A549 (cell line): ENCODE measurements around the gene ZNF407. TPM values are rescaled to one million over a fixed set of nuclear protein-coding genes. Genes with fewer than 3 reads are reported as not detected.

Experiments
- ATAC-seq, 2 experiments: fragments of 200-7000 bp in 1 of 2; fragments of >200 bp in 1 of 2; cut with Nextera tagmentation in 1 of 2; cut with Tn5 transposase in 1 of 2; 3 replicates each; pipeline versions ENCODE4 v1.8.0 to v1.9.1; 2018 to 2020; ENCODE audit warnings: mild to moderate bottlenecking in 1 of 2, moderate library complexity in 1 of 2
- CTCF ChIA-PET: fragments of 300-600 bp; sonication (Branson Sonifier 250); formaldehyde crosslinking; extraction: SDS; loops from one replicate; lab custom pipeline; 2021; ENCODE audit warnings: antibody characterized with exemption, inconsistent platforms; lab: Yijun Ruan, JAX
- POLR2A ChIA-PET: fragments of 350-600 bp; formaldehyde crosslinking; extraction: SDS; loops from one replicate; lab custom pipeline; 2021; ENCODE audit warnings: antibody characterized with exemption, inconsistent platforms; lab: Yijun Ruan, JAX
- DNase-seq, 2 experiments: peaks; one replicate each; pipeline versions ENCODE4 v3.0.0 to v3.0.0-alpha.2; 2011 to 2016; ENCODE audit warnings: low read depth in 1 of 2, low spot score in 1 of 2
- FAIRE-seq: peaks from 2 replicates; lab custom pipeline; 2011; peaks lifted over from hg19 to GRCh38; lab: Jason Lieb, UNC
- H3K27ac ChIP-seq, 2 experiments: fragments of >200 bp; sonication (Bioruptor Twin); formaldehyde crosslinking; 3 replicates each; pipeline ENCODE4 v1.5.1; 2016 to 2017
- H3K4me1 ChIP-seq: fragments of >200 bp; sonication (Bioruptor Twin); formaldehyde crosslinking; 3 replicates; pipeline ENCODE4 v1.6.1; 2016
- H3K4me2 ChIP-seq: fragments of >200 bp; sonication (Bioruptor Twin); formaldehyde crosslinking; 3 replicates; pipeline ENCODE4 v1.6.1; 2016
- H3K4me3 ChIP-seq: fragments of >200 bp; sonication (Bioruptor Twin); formaldehyde crosslinking; 3 replicates; pipeline ENCODE4 v1.5.1; 2016
- H3K9me3 ChIP-seq: fragments of >200 bp; sonication (Bioruptor Twin); formaldehyde crosslinking; 3 replicates; pipeline ENCODE4 v1.6.1; 2016
- ATOH8 ChIP-seq: fragments of 250-450 bp; sonication (Bioruptor Pico); IDR thresholded peaks from 2 replicates; pipeline ENCODE4 v1.5.0; 2020; ENCODE audit warnings: low read depth, mild to moderate bottlenecking, moderate library complexity
- CHD2 ChIP-seq: fragments of 150-350 bp; IDR thresholded peaks from 2 replicates; pipeline ENCODE4 v1.6.1; 2014; ENCODE audit warnings: low read length; ENCODE audit not compliant: partially characterized antibody
- ELK1 ChIP-seq: fragments of 150-350 bp; IDR thresholded peaks from 2 replicates; pipeline ENCODE4 v1.6.1; 2014; ENCODE audit warnings: low read depth, mild to moderate bottlenecking, low read length
- ESRRA ChIP-seq: fragments of 150-350 bp; IDR thresholded peaks from 2 replicates; pipeline ENCODE4 v1.6.1; 2014; ENCODE audit warnings: mild to moderate bottlenecking, low read length, borderline replicate concordance
- FOSL2 ChIP-seq, 2 experiments: fragments of 450-650 bp in 1 of 2; fragments of >200 bp in 1 of 2; sonication (Bioruptor Twin) in 1 of 2; formaldehyde crosslinking; IDR thresholded peaks; 2 replicates each; pipeline versions ENCODE4 v1.5.0 to v1.6.1; 2016 to 2020; ENCODE audit warnings: mild to moderate bottlenecking in 1 of 2, moderate library complexity in 1 of 2
- FOXS1 ChIP-seq: fragments of 250-450 bp; sonication (Bioruptor Pico); IDR thresholded peaks from 2 replicates; pipeline ENCODE4 v1.5.0; 2020; ENCODE audit warnings: mild to moderate bottlenecking, moderate library complexity
- GATA3 ChIP-seq: IDR thresholded peaks from 2 replicates; pipeline ENCODE4 v1.6.1; 2012; ENCODE audit warnings: borderline replicate concordance
- HDAC2 ChIP-seq: fragments of 200-600 bp; sonication (generic); IDR thresholded peaks from 2 replicates; pipeline ENCODE4 v1.6.1; 2016
- HES2 ChIP-seq: fragments of >200 bp; sonication (Bioruptor Twin); formaldehyde crosslinking; IDR thresholded peaks from 2 replicates; pipeline ENCODE4 v1.6.1; 2016
- HMGXB4 ChIP-seq: fragments of 250-450 bp; sonication (Bioruptor Pico); IDR thresholded peaks from 2 replicates; pipeline ENCODE4 v1.5.0; 2021; ENCODE audit warnings: mild to moderate bottlenecking, moderate library complexity, borderline replicate concordance
- HOXA7 ChIP-seq: fragments of 250-450 bp; sonication (Bioruptor Pico); IDR thresholded peaks from 2 replicates; pipeline ENCODE4 v1.5.0; 2020; ENCODE audit warnings: mild to moderate bottlenecking, moderate library complexity
- JUN ChIP-seq, 2 experiments: fragments of >200 bp; sonication (Bioruptor Twin); formaldehyde crosslinking; IDR thresholded peaks; 2 replicates in 1 of 2; 3 replicates in 1 of 2; pipeline ENCODE4 v1.6.1; 2016 to 2017
- JUNB ChIP-seq: fragments of >200 bp; sonication (Bioruptor Twin); formaldehyde crosslinking; IDR thresholded peaks from 2 replicates; pipeline ENCODE4 v1.6.1; 2016
- MAFK ChIP-seq: fragments of 450-650 bp; IDR thresholded peaks from 2 replicates; pipeline ENCODE4 v1.6.1; 2014; ENCODE audit not compliant: partially characterized antibody
- MAX ChIP-seq: IDR thresholded peaks from 2 replicates; pipeline ENCODE4 v1.6.1; 2012
- MYC ChIP-seq: IDR thresholded peaks from 2 replicates; pipeline ENCODE4 v1.6.1; 2012; ENCODE audit warnings: mild to moderate bottlenecking, inconsistent platforms, low read length, improper control_type of control experiment, borderline replicate concordance
- NFE2L2 ChIP-seq: fragments of 150-350 bp; conservative IDR thresholded peaks from 2 replicates; pipeline ENCODE4 v1.6.1; 2014; ENCODE audit warnings: low read length
- NR3C1 ChIP-seq: fragments of >200 bp; sonication (Bioruptor Twin); formaldehyde crosslinking; IDR thresholded peaks from 3 replicates; pipeline ENCODE4 v1.6.1; 2017
- PBX3 ChIP-seq: IDR thresholded peaks from 2 replicates; pipeline ENCODE4 v1.6.1; 2012
- POLR2A ChIP-seq: IDR thresholded peaks from 2 replicates; pipeline ENCODE4 v1.6.1; 2012; ENCODE audit warnings: mild to moderate bottlenecking, low read length
- POLR2AphosphoS2 ChIP-seq: conservative IDR thresholded peaks from 2 replicates; pipeline ENCODE4 v1.6.1; 2012; ENCODE audit warnings: low read length, improper control_type of control experiment, inconsistent platforms
- RARB ChIP-seq: fragments of 250-450 bp; sonication (Bioruptor Pico); IDR thresholded peaks from 2 replicates; pipeline ENCODE4 v1.8.0; 2021; ENCODE audit warnings: mild to moderate bottlenecking, moderate library complexity
- RFX5 ChIP-seq: fragments of 450-650 bp; IDR thresholded peaks from 2 replicates; pipeline ENCODE4 v1.7.1; 2014; ENCODE audit warnings: antibody characterized with exemption, mild to moderate bottlenecking, moderate library complexity
- RNF2 ChIP-seq: fragments of 200-600 bp; sonication (generic); IDR thresholded peaks from 2 replicates; pipeline ENCODE4 v1.6.1; 2016; ENCODE audit warnings: low read depth, mild to moderate bottlenecking, antibody characterized with exemption, moderate library complexity, borderline replicate concordance
- SMC3 ChIP-seq: fragments of >200 bp; sonication (Bioruptor Twin); formaldehyde crosslinking; IDR thresholded peaks from 3 replicates; pipeline ENCODE4 v1.6.1; 2018; ENCODE audit warnings: inconsistent platforms
- ZC3H11A ChIP-seq: fragments of 450-650 bp; IDR thresholded peaks from 2 replicates; pipeline ENCODE4 v1.6.1; 2014; ENCODE audit warnings: antibody characterized with exemption, mild to moderate bottlenecking
- ZFP36 ChIP-seq: fragments of 450-650 bp; IDR thresholded peaks from 2 replicates; pipeline ENCODE4 v1.6.1; 2014; ENCODE audit warnings: borderline replicate concordance; ENCODE audit not compliant: partially characterized antibody
- ZSCAN20 ChIP-seq: fragments of 250-450 bp; sonication (Bioruptor Pico); IDR thresholded peaks from 2 replicates; pipeline ENCODE4 v1.8.0; 2022; ENCODE audit warnings: mild to moderate bottlenecking, moderate library complexity
- WGBS: methylation state at CpG from one replicate; pipeline ENCODE4 v1.1.6; 2017; ENCODE audit errors: missing lambda C conversion rate; 5-methylcytosine and 5-hydroxymethylcytosine counted together
- polyA plus RNA-seq, 4 experiments: library from polyadenylated mRNA; depleted of rRNA in 3 of 4; stranded (reverse); fragments of >200 nt; fragmentation: RNase III in 1 of 4; extraction: RNeasy Plus Mini Kit Qiagen cat#74134 plus additional on column Dnase treatment in 1 of 4; gene quantifications; 2 replicates in 3 of 4; 3 replicates in 1 of 4; pipeline ENCODE4 v1.2.3, GENCODE V29; 2011 to 2017

Gene ZNF407
- polyA plus RNA-seq, 2 of the 4 experiments (the other 2 are of a cell fraction) = 2.5 to 3.0 TPM

- TF ChIP-seq HMGXB4 = no peak
- no peak for TF ChIP-seq HDAC2
- TF ChIP-seq, all 56 proteins: peak for 0
These were observed 111.8 kb downstream of the ZNF407 start (continued) for GRCh38 chr18:74709452-74709851.

GRCh38 chr18:74714120-74714519 is 116.5 kb downstream of the ZNF407 start:
- H3K27ac ChIP-seq = no peak overlapping the region
- DNase-seq (no peak), FAIRE-seq (no peak), ATAC-seq (no peak)
- no peaks in the 10 kb centered on the region for H3K9me3 ChIP-seq
- CTCF ChIA-PET = no interaction called here
- H3K4me1 ChIP-seq = no peaks in the 10 kb centered on the region
- H3K4me3 ChIP-seq = no peak overlapping the region
- H3K4me2 ChIP-seq = no peak overlapping the region
- 91% methylated on average over 1 of the region's 1 CpG for WGBS
- TF ChIP-seq HOXA7 (no peak), ATOH8 (CRISPR knock-in tag) (no peak), ZC3H11A (no peak), RFX5 (no peak), PBX3 (no peak), HES2 (no peak), ZFP36 (no peak), ZSCAN20 (CRISPR knock-in tag) (no peak), MYC (no peak), ELK1 (no peak), FOXS1 (CRISPR knock-in tag) (no peak), RARB (CRISPR knock-in tag) (no peak), RNF2 (no peak), NFE2L2 (no peak), JUNB (no peak)
- POLR2A ChIA-PET = no interaction called here

- no peak for DNase-seq
- Histone ChIP-seq H3K4me1 (no peaks in the 10 kb centered on the region), H3K9me3 (no peaks in the 10 kb centered on the region), H3K4me3 (no peak overlapping the region)
- TF ChIP-seq JUN (IDR thresholded peaks at IDR 0.05) (no peak), RFX5 (no peak), SMC3 (no peak), HES2 (no peak), ESRRA (no peak), NR3C1 (no peak), MAX (no peak), MYC (no peak), PBX3 (no peak), ATOH8 (CRISPR knock-in tag) (no peak), HDAC2 (no peak), FOXS1 (CRISPR knock-in tag) (no peak), GATA3 (no peak), CHD2 (no peak), MAFK (no peak), FOSL2 (IDR thresholded peaks at IDR 0.05) (no peak), FOSL2 (CRISPR knock-in tag; IDR thresholded peaks at IDR 0.05) (no peak), POLR2A (no peak), POLR2AphosphoS2 (no peak)
- TF ChIP-seq, all 56 proteins: peak for 0
- no peak for ATAC-seq
- H3K27ac ChIP-seq = no peak overlapping the region
- 81% methylated on average over 6 of the region's 6 CpGs for WGBS
- H3K4me2 ChIP-seq = no peak overlapping the region
- ChIA-PET POLR2A (no interaction called here), CTCF (no interaction called here)
- FAIRE-seq = no peak
These were observed 117.1 kb downstream of the ZNF407 start for GRCh38 chr18:74714791-74715190.
